PC-9 (cell line): Measurements from ENCODE around the gene GDPD4.

Experiments
- EZH2 ChIP-seq: fragments of 200-600 bp; sonication (generic); IDR thresholded peaks from 2 replicates; pipeline ENCODE4 v1.8.0; 2017; ENCODE audit warnings: antibody characterized with exemption, low read depth
- TF ChIP-seq, protein P1 (sequence below): fragments of 200-600 bp; sonication (generic); conservative IDR thresholded peaks from 2 replicates; pipeline ENCODE4 v1.6.1; 2017; ENCODE audit warnings: mixed run types, antibody characterized with exemption, mild to moderate bottlenecking, moderate library complexity

DNA sequence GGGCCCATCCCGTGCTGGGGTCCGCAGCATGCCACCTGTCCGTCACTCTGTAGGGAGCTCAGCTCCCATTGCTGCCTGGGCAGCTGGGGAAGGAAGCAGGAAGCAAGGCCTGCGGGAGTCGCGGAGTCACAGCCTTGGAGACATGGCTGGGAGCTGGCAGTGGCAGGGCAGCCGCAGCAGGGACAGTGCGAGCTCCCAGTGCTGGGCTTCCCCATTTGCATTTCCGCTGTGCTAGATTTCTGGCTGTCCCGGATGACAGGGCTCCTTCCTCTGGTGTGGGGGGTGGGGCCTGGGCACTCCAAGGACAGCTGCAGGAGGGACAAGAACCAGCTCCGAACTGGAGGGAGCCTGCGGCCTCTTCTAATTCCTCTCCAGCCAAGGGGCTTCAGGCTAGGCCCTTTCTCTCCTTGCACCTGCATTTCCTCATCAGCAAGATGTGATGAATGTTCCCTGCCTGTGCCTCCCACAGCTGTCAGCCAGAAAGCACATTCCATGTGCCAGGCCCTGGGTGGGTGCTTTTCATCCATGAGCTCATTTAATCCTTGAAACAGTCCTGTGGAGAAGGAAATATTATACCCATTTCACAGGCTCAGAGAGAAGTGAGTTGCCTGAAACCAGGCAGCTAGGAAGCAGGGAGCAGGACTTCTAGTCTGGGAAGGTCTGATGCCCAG lies 125.5 kb downstream of the GDPD4 start:
- TF ChIP-seq EZH2, result no peak
- TF ChIP-seq, protein P1, sequence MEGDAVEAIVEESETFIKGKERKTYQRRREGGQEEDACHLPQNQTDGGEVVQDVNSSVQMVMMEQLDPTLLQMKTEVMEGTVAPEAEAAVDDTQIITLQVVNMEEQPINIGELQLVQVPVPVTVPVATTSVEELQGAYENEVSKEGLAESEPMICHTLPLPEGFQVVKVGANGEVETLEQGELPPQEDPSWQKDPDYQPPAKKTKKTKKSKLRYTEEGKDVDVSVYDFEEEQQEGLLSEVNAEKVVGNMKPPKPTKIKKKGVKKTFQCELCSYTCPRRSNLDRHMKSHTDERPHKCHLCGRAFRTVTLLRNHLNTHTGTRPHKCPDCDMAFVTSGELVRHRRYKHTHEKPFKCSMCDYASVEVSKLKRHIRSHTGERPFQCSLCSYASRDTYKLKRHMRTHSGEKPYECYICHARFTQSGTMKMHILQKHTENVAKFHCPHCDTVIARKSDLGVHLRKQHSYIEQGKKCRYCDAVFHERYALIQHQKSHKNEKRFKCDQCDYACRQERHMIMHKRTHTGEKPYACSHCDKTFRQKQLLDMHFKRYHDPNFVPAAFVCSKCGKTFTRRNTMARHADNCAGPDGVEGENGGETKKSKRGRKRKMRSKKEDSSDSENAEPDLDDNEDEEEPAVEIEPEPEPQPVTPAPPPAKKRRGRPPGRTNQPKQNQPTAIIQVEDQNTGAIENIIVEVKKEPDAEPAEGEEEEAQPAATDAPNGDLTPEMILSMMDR, result no peak
